Activated CD4-positive, alpha-beta T cell treated with anti-CD3 and anti-CD28 coated beads, Interleukin-2, Interleukin-6, amounts not matched to agents 100 ng/mL and 50 ng/mL, durations not matched to agents 16 hours and 8 hours (primary cell): ENCODE data around the gene DUSP8.
"Not testable (repeated sequence)": the region's sequence is repeated elsewhere in the genome, so short reads cannot be mapped to it uniquely, and the experiment has no call there.

ENCODE experiments used
- DNase-seq: peaks from one replicate; pipeline ENCODE4 v3.0.0-alpha.2; 2020

DUSP8 gene

DNA sequence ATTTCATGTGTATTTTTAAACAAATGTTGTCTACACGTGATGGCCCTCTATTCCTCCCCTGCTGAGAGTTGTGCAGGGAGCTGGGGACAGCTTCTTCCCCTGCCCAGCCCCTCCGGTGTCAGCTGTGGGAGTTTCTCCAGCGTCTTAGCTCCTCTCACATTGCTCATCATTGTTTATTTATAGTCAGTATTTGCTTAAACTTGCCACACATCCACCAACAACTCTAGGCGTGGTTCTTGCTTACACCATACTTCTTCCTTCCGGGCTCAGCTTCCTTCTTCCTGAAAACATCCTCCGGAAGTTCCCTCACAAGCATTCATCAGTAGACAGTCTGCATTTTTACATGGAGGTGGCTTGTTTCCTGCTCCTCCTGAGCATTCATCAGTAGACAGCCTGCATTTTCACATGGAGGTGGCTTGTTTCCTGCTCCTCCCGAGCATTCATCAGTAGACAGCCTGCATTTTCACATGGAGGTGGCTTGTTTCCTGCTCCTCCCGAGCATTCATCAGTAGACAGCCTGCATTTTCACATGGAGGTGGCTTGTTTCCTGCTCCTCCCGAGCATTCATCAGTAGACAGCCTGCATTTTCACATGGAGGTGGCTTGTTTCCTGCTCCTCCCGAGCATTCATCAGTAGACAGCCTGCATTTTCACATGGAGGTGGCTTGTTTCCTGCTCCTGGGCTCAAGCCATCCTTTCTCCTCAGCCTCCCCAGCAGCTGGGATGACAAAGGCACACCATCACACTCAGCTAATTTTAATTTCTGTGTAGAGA, 17.3 kb upstream of the DUSP8 start:
- DNase-seq, result peak; percentile 32

DNA sequence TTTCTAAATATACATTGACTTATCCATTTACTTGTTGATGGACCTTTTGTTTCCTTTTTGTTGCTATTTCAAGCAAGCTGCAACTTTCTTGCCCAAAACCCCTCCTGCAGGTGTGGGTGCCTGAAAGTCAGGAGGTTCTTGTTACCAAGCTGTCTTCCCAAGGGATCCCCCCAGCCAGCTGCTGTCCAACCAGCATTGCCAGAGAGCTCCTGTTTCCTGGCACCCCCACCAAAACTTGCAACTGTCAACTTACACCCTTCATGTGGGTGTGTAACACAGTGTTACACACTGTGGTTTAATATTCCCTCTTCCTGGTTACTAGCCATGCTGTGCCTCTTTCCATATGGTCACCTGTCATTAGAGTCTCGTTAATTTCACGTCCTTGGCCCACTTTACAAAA, 14.6 kb upstream of the DUSP8 start:
- no peak for DNase-seq

DNA sequence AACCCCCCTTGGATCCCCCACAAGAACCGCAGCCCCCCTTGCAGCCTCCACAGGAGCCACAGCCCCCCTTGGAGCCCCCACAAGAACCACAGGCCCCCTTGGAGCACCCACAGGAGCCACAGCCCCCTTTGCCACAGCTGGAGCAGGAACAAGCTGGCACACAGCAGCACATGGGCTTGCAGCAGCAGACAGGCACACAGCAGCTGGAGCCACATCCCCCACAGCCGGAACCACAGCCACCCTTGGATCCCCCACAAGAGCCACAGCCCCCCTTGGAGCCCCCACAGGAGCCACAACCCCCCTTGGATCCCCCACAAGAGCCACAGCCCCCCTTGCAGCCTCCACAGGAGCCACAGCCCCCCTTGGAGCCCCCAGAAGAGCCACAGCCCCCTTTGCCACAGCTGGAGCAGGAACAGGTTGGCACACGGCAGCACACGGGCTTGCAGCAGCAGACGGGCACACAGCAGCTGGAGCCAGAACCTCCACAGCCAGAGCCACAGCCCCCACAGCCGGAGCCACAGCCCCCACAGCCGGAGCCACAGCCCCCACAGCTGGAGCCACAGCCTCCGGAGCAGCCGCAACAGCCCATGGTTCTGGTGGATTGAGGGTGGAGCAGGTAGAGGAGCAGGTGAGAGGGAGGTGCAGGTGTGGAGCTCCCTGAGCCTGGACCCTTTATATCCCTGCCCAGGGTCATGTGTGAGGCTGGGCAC, 12.7 kb upstream of the DUSP8 start, which contains the start of gene KRTAP5-1:
Gene KRTAP5-1 (minus strand): TSS at position 623 of the 710 bp plus-strand sequence. CDS start 34 bp downstream, at position 589.
- not testable (repeated sequence) for DNase-seq

DNA sequence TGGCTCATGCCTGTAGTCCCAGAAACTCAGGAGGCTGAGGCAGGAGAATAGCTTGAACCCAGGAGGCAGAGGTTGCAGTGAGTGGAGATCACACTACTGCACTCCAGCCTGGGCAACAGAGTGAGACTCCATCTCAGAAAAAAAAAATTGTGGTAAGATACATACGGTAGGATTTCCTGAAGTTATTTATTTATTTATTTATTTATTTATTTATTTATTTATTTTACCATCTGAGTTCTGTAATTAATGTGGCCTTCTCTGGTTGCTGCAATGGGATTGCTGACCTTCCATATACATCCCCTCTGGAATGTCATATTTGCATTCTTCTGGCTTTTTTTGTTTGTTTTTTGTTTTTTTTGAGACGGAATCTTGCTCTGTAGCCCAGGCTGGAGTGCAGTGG, 10.8 kb upstream of the DUSP8 start:
- DNase-seq, result not testable (repeated sequence)

DNA sequence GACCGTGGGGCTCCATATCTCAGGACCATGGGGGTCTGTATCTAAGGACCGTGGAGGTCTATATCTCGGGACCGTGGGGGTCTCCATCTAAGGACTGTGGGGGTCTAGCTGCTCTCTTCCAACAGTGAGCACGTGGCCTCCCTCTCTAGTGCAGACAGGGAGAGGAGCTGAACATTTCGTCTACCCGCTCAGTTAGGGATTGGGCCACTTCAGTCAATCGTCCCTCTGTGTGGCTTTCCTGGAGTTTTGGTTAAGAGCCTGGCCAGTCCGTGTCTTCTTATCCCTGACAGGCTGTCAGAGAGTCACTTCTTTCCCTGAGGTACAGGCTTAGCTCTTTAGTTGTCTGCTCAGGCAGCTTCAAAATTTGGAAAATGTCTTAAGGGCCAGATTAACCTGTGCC, 9.9 kb upstream of the DUSP8 start:
- no peak for DNase-seq

DNA sequence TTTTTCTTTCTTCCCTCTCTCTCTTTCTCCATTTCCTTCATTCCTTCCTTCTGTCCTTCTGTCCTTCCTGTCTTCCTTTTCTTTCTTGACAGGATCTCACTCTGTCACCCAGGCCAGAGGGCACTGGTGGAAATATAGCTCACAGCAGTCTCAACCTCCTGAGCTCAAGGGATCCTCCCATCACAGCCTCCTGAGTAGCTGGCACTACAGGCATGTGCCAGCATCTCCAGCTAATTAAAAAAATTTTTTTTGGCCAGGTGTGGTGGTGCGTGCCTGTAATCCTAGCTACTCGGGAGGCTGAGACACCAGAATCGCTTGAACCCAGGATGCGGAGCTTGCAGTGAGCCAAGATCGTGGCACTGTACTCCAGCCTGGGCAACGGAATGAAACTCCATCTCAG, 4.8 kb upstream of the DUSP8 start:
- DNase-seq, result no peak

DNA sequence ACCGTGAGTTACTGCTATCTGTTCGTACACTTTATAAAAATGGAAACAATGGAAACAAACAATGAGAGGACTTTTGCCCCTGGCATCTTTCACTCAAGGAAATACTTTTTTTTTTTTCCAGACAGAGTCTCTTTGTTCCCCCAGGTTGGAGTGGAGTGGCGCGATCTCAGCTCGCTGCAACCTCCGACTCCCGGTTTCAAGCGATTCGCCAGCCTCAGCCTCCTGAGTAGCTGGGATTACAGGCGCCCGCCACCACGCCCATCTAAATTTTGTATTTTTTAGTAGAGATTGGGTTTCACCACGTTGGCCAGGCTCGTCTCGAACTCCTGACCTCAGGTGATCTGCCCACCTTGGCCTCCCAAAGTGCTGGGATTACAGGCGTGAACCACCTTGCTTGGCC, 3.7 kb upstream of the DUSP8 start:
- not testable (repeated sequence) for DNase-seq

DNA sequence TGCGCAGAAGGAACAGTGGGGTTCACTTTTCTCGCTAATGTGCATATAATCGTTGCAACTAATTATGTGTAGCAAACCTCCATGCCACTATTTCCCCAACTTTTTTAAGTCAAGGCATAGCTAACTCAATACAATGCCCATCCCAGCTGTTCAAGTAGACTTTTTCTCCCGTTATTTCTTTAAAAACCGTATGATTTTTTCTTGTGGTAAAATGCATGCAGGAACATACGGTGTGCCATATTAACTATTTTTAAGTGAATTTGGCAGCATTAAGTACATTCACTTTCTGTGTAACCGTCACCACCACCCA, 2.8 kb upstream of the DUSP8 start:
- DNase-seq, result no peak

DNA sequence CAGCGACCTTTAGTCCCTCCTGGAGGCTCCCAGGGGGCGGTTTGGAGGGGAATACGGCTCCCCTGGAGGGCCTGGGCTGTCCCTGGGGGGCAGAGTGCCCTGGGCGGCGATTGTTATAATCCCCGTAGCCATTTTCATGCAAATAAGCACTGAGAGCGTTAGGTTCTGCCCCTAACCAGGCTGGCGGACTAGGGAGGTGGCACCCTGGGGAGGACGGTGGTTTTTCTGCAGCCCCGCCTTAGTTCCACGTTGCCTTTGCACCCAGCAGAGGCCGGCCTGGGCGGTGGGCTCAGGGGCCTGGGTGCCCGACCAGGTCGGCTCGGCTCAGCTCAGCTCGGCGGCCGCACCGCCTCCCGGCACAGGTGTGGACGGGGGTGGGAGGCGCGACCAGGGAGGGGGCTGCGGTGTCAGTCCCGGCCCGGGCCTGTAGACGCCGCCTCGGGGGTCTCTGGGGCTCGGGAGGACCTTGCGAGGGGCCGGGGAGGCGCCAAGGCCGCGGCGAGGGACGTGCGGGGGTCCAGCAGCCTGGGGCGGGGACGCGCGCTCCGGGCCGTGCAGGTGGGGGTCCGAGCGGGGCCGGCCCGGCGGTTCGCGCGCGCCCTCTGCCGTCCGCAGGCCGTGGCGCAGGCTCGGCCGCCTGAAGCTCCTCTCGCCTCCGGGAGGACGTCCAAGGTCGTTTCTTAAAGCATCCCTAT, 2.3 kb upstream of the DUSP8 start:
- DNase-seq, result peak; percentile 58

DNA sequence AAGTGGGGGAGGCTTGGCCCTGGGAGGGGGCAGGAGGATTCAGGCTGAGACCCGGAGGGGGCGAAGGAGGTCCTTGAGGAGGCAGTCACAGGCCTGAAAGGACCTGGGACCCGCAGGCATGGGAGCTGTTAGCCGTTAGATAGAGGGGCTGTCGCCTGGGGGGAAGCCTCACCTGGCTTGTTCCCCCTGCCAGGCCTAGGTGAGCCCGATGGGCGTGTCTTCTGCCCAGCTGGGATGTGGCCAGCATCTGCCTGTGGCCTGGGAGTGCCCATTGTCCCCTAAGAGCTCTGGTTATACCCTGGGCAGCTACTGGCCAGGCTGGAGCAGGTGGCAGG, 1.8 kb upstream of the DUSP8 start:
- no peak for DNase-seq

DNA sequence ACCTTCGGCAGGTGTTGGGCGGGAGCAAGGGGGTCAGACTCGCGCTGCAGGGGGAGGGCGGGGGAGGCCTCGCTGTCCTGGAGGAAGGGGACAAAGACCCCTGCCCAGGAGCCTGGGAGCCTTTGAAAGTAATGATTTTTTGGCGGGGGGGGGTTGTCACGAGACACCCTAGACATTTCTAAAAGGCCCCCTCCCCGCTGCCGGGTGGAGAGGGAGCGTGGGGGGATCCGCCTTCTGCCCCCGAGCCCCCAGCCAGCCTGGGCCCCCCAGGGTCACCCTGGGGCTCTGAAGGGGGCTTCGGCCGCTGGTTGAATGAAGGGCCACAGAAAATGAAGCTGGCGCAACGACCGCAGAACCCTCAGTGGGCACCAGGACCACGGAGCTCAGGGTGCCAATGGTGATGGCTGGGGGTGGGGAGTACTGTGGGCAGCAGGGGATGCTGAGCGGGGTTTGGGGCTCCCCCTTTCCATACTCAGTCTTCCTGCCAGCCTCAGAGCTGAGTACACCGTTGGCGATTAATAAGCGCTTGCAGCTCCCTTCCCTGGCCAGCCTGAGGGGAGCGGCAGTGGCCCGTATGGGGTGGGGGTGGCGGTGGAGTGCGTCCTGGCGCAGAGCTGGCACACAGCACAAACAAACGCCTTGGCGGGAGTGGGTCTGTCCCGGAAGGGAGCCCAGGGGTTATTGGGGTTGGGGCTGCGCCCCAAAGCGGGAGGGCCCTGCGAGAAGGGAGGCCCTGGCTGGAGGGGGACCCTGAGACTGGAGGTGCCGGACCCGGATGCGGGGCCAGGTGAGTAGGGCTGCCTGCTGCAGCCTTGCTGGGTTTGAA, 1.2 kb upstream of the DUSP8 start:
- DNase-seq, result no peak

DNA sequence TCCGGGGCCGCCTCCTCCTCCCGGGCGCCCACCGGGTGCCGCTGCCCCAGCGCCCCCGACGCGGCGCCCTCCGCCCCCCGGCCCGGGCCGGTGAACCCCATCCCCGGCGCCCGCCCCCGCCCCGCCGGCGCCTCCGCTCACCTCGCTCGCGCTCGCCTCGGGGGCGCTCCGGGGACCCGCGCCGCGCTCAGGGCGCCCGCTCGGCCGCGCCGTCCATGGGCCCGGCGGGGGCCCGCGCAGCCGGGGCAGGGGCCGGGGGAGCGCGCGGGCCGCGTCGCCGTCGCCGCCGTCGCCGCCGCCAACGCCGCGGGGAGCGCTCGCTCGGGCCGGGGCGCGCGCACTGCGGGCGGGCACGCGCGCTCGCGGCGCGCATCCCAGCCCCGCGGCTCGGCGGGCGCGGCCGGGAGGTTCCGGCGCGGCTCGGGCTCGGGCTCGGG, 293 bp downstream of the DUSP8 start:
- no peak for DNase-seq

DNA sequence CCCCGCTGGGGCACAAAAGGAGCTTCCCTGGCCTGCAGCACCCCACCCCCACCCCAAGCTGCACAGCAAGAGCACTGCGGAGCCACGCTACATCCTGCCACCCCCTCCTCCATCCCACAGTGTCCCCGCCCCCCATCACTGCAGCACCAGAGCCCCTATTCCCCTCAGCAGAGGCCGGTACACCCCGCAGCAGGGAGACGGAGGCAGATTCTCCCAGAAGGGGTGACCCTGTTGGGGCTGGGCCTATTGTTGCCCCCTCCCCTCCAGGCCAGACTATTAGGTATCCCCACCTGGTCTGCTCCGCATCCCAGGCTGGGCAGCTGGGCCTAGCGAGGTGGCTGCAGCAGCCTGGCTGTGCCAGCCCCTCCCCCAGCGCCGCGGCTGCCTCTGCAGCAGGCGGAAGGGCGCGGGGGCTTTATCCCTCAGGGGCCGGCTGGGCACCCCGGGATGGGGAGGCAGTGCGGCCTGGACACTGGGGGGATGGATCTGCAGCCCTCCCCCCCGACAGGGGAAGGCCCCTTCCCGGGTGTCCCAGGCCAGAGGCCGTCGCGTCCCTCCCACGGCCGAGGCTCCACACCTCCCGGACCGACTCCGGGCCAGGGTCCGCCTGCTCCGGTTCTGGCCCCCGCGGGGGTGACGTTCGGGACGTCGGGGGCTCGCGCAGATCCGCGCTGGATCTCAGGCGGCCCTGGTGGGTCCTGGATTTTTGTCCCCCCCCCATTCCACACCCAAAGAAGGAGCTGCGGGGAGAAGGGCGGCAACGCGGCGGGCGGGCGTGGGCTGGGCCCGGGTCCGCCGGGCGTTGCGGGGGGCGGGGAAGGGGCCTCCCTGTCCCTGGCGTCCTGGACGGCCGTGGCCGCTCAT, 943 bp downstream of the DUSP8 start:
- no peak for DNase-seq

DNA sequence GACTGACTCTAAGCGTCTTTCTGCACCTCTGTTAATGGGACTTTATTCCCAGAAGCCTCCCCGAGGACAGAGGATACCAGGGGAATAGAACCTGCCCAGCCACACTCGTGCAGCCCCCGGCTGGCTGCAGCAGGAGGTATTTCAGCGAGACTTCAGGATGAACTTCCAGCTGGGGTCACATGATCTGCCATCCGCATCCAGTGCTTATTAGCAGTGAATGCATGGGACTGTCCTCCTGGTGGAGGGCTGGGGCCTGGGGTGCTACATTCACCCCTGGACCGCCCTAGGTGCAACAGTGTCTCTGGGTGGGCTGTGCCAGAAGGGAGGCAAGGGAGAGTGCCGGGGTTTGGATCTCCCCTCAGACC, 1.6 kb downstream of the DUSP8 start:
- DNase-seq, result no peak

DNA sequence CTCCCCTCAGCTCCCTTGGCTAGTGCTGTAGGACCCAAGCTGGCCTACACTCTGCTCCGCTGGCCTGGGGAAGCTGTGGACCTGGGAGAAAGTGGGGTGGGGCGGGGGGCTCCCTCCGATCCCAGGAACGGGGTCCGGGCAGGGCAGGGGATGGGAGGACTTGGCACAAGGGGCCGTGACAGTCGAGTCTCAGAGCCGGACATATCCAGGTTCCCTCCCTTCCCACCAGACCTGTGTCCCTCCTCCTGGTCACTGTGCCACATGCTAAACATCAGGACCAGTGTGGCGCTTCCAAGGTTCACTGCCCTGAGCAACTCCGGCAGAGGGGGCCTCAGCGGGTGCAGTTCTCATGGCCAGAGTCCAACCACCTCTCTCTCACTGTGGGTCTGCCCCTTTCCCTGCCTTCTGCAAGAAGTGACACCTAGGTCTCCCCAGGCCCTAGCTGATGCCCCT, 2.0 kb downstream of the DUSP8 start:
- DNase-seq, result no peak

DNA sequence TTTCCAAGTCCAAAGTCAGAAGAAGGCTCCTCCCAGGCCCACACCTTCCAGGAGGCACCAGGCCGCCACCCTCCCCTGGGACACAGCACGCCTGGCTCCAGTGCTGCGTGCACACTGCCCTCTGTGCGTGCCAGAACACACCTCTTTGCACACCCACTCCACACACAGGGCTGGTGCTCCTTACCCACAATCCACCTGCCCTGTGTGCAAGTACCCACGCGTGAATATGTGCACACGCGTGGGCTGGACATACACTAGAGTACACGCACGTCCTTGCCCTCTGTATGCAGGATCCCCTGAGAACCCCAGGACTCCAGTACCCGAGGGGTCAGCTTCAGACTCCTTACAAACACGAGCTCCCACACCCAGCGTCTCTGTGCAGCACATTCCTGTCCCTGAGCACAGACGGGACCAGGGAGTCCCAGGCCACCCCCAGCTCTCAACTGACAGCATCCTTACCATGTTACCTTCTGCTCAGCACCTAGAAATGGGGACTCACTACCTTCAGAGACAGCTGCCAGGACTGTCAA, 2.8 kb downstream of the DUSP8 start:
- no peak for DNase-seq

DNA sequence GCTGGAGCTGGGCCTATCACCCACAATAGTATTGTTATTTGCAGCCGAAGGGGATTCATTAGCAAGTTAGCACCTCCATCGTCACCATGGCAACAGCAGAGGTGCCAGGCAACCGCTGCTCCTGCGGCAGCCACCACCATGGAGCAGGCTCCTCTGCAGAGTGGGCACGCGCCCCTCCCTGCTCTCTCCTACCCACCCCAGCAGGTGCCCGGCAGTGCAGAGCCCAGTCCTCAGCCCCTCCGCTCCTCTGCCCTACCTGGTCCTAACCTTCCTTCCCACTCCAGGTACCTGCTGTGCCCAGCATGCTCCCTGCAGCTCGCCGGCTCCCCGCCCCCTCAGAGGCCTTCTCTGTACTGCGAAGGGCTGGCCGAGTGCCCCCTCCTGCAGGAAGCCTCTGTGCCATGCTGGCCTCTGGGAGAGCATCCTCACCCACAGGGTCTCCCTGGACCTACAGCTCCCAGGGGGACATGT, 3.6 kb downstream of the DUSP8 start:
- no peak for DNase-seq

DNA sequence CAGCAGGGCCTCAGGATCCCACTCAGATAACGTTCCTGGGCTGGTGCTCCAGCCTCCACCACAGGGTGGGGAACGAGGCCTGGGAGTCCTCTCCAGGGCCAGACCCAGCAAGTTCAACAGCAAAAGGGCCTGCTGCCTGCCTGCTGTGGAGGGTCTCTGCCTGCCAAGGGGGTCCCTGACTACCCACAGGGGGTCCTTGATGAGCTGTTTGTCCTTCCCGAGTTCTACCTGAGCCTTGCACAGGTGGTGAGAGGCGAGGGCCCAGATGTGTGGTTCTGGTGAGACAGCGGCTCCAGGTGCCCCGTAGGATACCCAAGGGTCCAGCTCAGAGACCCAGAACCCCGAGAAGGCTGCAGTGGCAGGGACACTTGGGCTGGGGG, 4.4 kb downstream of the DUSP8 start:
- DNase-seq, result no peak

DNA sequence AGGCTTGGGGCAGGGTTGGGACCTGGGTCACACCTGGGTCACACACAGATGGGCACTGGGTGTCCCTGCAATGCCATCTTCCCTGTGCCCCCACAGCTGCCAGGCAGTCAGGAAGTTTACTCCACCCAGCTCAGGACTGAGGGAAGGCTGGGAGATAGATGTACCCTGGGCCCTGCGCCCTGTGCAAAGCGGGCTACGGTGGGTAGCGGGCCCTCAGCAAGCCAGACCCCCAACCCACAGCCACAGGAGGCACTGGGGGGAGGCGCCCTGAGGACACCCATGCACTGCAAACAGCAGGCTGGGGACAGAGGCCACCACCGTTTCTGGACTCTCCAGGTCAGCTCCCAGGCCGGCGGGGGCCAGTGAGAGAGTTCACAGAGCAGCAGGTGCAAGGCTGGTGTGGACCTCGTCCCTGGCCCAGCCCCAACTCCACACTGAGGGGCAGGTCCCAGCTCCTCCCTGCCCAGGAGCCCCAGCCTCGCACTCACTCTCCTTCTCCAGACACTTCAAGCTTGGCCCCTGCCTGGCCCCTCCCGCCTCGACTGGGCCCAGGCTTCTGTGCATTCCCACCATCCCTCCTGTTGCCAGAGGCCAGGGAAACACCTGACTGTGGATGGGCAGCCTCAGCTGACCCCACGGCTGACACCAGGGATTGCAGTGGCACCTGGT, 4.9 kb downstream of the DUSP8 start:
- DNase-seq, result no peak

DNA sequence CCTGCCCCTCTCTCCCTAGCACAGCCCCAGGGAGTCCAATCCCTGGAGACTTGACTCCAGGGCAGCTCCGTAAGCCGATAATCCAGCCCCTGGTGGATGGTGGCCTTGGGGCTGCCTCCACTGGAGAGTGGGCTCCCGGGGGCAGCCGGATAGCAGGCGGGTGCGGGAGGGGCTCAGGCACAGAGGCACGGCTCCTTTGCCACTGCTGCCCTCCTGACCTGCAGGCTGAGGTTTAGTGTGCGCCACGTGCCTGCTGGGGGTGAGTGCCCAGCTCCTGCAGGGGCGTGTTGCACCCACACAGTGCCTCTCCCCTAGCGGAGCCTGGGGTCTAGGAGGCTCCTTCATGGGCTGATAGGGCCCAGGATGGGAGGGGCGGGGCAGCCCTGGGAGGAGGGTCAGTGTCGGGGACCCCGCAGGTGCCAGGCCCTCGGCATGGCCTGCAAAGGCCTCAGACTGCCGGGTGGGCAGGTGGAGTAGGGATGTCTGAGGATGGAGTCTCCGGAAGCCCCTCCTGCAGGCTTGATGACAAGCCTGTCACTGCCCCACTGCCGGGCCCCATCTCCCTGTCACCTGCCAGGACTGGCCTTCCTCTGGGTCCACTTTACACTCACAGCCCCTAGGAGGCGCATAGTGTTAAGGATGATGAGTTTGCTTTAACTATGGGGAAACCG, 5.6 kb downstream of the DUSP8 start:
- no peak for DNase-seq

DNA sequence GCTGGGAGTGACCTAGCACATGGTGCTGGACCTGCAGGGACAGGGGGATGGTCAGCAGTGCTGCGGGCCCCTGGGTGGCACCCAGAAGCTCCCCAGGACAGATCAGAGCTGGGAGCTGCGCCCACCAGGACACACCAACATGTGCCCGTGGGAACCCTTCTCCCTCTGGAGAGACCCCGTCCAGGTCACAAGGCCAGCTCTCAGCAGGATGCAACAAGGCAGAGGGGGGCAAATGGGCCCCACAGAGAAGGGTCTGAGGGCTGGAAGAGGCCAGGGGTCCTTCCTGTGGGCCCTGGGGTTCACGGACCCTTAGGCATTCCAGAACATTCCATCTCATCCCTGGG, 6.2 kb downstream of the DUSP8 start:
- no peak for DNase-seq
